Measurements from ENCODE around the gene CCDC93. TPM values are rescaled to one million over a fixed set of nuclear protein-coding genes. Genes with fewer than 3 reads are reported as not detected.

Gene CCDC93
- 7.8 TPM for polyA plus RNA-seq (2012; ENCODE audit: low read depth, missing spikeins)

GRCh38 chr2:118013724-118014491, at the start of gene CCDC93:
Gene CCDC93 (minus strand): TSS chr2:118014070. CDS start chr2:118013995, 75 bp downstream.
- FAIRE-seq = peak; percentile 88
- TF ChIP-seq PAX5 (IDR thresholded peaks at IDR 0.05; ENCODE audit: insufficient read depth, low read length, severe bottlenecking) (no peak), TAF1 (IDR thresholded peaks at IDR 0.05; ENCODE audit: low read depth, low read length) (0 out of 2 replicates have a peak, but pooled peaks have one; percentile 50), SPI1 (IDR thresholded peaks at IDR 0.05; ENCODE audit: low read depth, low read length) (no peak), POLR2AphosphoS5 (IDR thresholded peaks at IDR 0.05; ENCODE audit: low read depth, low read length) (peak; percentile 62; the same call in 1 of the 2 replicates), POU2F2 (IDR thresholded peaks at IDR 0.05; ENCODE audit: low read depth, low read length) (no peak), POLR2A (IDR thresholded peaks at IDR 0.05; ENCODE audit: low read depth, low read length) (peak; percentile 53; the same call in 1 of the 2 replicates)
- peak; percentile 97 for DNase-seq (ENCODE audit: insufficient read length, low spot score)

GRCh38 chr2:118062669-118063068, 48.8 kb upstream of the CCDC93 start:
- DNase-seq (ENCODE audit: insufficient read length, low spot score) (no peak), FAIRE-seq (no peak)
- TF ChIP-seq POU2F2 (IDR thresholded peaks at IDR 0.05; ENCODE audit: low read depth, low read length) (no peak), TAF1 (IDR thresholded peaks at IDR 0.05; ENCODE audit: low read depth, low read length) (no peak), PAX5 (IDR thresholded peaks at IDR 0.05; ENCODE audit: insufficient read depth, low read length, severe bottlenecking) (no peak), POLR2AphosphoS5 (IDR thresholded peaks at IDR 0.05; ENCODE audit: low read depth, low read length) (no peak), POLR2A (IDR thresholded peaks at IDR 0.05; ENCODE audit: low read depth, low read length) (no peak), SPI1 (IDR thresholded peaks at IDR 0.05; ENCODE audit: low read depth, low read length) (no peak)

DNA sequence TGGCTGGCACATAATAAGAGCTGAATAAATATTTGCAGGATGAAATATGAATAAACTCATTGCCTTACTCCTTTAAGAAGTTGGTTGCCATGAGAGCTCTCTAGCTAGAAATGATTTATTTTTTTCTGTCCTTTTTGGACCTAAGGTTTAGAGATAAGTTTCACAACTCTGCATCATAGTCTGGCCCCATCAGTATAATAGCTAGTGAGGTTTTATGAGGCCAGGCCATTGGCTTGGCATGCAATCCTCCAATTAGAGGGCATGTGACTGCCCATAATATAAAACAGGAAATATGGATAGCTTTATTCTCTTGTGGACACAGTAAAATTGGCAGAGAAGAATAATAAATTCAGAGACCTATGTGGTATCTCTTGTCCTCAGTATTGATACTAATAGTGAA, 48.2 kb upstream of the CCDC93 start:
- FAIRE-seq (no peak), DNase-seq (ENCODE audit: insufficient read length, low spot score) (no peak)
- TF ChIP-seq POLR2AphosphoS5 (IDR thresholded peaks at IDR 0.05; ENCODE audit: low read depth, low read length) = no peak
- TF ChIP-seq PAX5 (IDR thresholded peaks at IDR 0.05; ENCODE audit: insufficient read depth, low read length, severe bottlenecking) = no peak
- TF ChIP-seq POU2F2 (IDR thresholded peaks at IDR 0.05; ENCODE audit: low read depth, low read length) = no peak
- no peak for TF ChIP-seq POLR2A (IDR thresholded peaks at IDR 0.05; ENCODE audit: low read depth, low read length)
- TF ChIP-seq TAF1 (IDR thresholded peaks at IDR 0.05; ENCODE audit: low read depth, low read length) = no peak
- no peak for TF ChIP-seq SPI1 (IDR thresholded peaks at IDR 0.05; ENCODE audit: low read depth, low read length)

GRCh38 chr2:118061135-118061955, 47.5 kb upstream of the CCDC93 start:
- FAIRE-seq (peak; percentile 91), DNase-seq (ENCODE audit: insufficient read length, low spot score) (no peak)
- TF ChIP-seq SPI1 (IDR thresholded peaks at IDR 0.05; ENCODE audit: low read depth, low read length) = no peak
- no peak for TF ChIP-seq POLR2AphosphoS5 (IDR thresholded peaks at IDR 0.05; ENCODE audit: low read depth, low read length)
- no peak for TF ChIP-seq TAF1 (IDR thresholded peaks at IDR 0.05; ENCODE audit: low read depth, low read length)
- no peak for TF ChIP-seq POLR2A (IDR thresholded peaks at IDR 0.05; ENCODE audit: low read depth, low read length)
- no peak for TF ChIP-seq POU2F2 (IDR thresholded peaks at IDR 0.05; ENCODE audit: low read depth, low read length)
- TF ChIP-seq PAX5 (IDR thresholded peaks at IDR 0.05; ENCODE audit: insufficient read depth, low read length, severe bottlenecking) = no peak

- FAIRE-seq (peak; percentile 96), DNase-seq (ENCODE audit: insufficient read length, low spot score) (no peak)
- TF ChIP-seq POU2F2 (IDR thresholded peaks at IDR 0.05; ENCODE audit: low read depth, low read length) (peak; percentile 62; the same call in 1 of the 2 replicates), TAF1 (IDR thresholded peaks at IDR 0.05; ENCODE audit: low read depth, low read length) (no peak)
These were observed 46.1 kb upstream of the CCDC93 start for GRCh38 chr2:118059919-118060478.

GRCh38 chr2:118058951-118059350, 45.1 kb upstream of the CCDC93 start:
- TF ChIP-seq POLR2A (IDR thresholded peaks at IDR 0.05; ENCODE audit: low read depth, low read length) (no peak), SPI1 (IDR thresholded peaks at IDR 0.05; ENCODE audit: low read depth, low read length) (no peak), TAF1 (IDR thresholded peaks at IDR 0.05; ENCODE audit: low read depth, low read length) (no peak), POLR2AphosphoS5 (IDR thresholded peaks at IDR 0.05; ENCODE audit: low read depth, low read length) (no peak)
- FAIRE-seq (no peak), DNase-seq (ENCODE audit: insufficient read length, low spot score) (no peak)

- DNase-seq (ENCODE audit: insufficient read length, low spot score) (no peak), FAIRE-seq (no peak)
- no peak for TF ChIP-seq PAX5 (IDR thresholded peaks at IDR 0.05; ENCODE audit: insufficient read depth, low read length, severe bottlenecking)
- TF ChIP-seq POLR2AphosphoS5 (IDR thresholded peaks at IDR 0.05; ENCODE audit: low read depth, low read length) = no peak
- TF ChIP-seq POU2F2 (IDR thresholded peaks at IDR 0.05; ENCODE audit: low read depth, low read length) = no peak
- no peak for TF ChIP-seq POLR2A (IDR thresholded peaks at IDR 0.05; ENCODE audit: low read depth, low read length)
- TF ChIP-seq SPI1 (IDR thresholded peaks at IDR 0.05; ENCODE audit: low read depth, low read length) = no peak
- TF ChIP-seq TAF1 (IDR thresholded peaks at IDR 0.05; ENCODE audit: low read depth, low read length) = no peak
These were observed 42.9 kb upstream of the CCDC93 start for GRCh38 chr2:118056801-118057200.

DNA sequence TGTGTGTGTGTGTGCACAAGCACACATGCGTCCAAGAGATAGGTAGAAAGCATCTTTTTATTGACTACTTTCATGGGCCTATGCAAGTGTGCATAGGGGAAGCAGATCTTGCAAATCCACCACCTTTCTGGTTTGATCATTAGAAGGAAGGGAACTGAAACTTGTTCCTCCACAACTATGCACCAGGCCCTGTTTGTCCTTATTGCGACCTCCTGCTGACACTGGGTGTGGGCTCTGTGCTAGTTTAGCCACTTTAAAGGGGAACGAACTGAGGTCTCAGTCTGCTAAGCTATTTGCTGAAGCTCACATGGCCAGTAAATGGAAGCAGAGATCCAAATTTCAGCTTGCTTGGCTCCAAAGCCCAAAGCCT, 42.3 kb upstream of the CCDC93 start:
- DNase-seq (ENCODE audit: insufficient read length, low spot score) (no peak), FAIRE-seq (peak; percentile 93)
- TF ChIP-seq POLR2AphosphoS5 (IDR thresholded peaks at IDR 0.05; ENCODE audit: low read depth, low read length) (no peak), POU2F2 (IDR thresholded peaks at IDR 0.05; ENCODE audit: low read depth, low read length) (no peak), POLR2A (IDR thresholded peaks at IDR 0.05; ENCODE audit: low read depth, low read length) (no peak), SPI1 (IDR thresholded peaks at IDR 0.05; ENCODE audit: low read depth, low read length) (peak; percentile 100), TAF1 (IDR thresholded peaks at IDR 0.05; ENCODE audit: low read depth, low read length) (no peak), PAX5 (IDR thresholded peaks at IDR 0.05; ENCODE audit: insufficient read depth, low read length, severe bottlenecking) (no peak)
